ENCODE results near the gene SELENOO.

The SELENOO gene

DNA sequence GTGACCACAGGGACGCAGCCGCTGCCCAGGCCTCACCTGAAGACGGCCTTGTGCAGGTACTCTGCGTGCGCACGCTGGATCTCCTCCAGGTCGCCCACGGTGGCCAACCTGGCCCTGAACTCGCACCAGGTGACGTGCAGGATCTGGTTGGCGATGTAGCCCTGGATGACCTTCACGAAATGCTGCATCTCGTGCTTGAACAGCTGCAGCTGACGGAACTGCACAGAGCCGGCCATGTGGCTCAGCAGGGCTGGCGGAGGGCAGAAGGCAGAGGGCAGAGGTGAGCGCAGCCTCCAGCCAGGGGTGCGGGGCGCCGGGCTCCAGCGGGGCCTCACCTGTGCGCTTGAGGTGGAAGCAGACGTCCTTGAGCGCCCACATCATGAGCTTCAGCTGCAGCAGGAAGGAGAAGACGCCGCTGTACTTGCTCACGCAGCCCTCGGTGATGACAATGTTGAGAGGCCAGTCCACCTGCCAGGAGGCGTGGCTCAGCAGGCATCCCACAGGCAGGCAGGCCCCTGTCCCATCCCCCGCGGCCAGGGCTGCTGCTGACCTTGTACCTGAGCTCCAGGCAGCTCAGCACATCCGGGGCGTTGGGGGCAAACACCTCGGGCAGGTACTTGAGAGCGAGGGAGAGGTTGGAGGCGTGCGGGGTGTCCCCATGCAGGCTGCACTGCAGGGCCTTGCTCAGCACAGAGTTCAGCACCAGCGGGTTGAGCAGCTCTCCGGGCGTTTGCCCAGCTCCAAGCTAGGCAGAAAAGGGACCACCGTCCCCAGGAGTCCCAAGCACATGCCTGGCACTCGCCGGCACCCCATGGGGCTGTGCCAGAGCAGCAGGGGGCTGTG is 17.6 kb downstream of the SELENOO start:
- DNase-seq = no peak

DNA sequence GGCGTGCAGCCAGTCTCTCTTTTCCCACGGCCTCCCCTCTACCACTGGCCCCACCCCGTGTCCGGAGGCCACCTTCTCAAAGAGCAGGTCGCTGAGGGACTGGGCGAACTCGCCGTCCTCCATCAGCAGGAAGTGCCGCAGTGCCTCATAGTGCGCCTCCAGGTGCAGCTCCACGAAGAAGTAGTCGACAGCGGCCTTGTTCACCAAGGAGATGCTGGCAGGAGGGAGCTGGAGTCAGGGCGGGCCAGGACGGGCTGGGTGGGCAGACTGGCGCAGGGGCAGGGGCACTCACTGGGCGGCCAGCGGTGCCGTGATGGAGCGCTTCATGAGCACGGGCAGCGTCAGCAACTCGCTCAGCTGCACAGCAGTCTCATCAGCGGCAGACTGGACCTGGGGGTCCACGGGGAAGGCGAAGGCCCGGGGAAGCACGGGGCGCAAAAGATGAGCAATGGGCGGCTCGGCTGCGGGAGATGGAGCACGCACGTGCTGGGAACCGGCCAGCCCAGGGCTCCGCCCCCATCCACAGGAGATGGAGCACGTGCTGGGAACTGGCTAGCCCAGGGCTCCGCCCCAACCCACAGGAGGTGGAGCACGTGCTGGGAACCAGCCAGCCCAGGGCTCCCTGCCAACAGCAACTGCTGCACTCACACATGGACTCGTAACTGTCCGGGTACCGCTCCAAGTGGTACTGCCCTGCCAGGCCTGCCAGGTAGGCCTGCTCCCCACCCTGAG is 18.4 kb downstream of the SELENOO start:
- no peak for DNase-seq

DNA sequence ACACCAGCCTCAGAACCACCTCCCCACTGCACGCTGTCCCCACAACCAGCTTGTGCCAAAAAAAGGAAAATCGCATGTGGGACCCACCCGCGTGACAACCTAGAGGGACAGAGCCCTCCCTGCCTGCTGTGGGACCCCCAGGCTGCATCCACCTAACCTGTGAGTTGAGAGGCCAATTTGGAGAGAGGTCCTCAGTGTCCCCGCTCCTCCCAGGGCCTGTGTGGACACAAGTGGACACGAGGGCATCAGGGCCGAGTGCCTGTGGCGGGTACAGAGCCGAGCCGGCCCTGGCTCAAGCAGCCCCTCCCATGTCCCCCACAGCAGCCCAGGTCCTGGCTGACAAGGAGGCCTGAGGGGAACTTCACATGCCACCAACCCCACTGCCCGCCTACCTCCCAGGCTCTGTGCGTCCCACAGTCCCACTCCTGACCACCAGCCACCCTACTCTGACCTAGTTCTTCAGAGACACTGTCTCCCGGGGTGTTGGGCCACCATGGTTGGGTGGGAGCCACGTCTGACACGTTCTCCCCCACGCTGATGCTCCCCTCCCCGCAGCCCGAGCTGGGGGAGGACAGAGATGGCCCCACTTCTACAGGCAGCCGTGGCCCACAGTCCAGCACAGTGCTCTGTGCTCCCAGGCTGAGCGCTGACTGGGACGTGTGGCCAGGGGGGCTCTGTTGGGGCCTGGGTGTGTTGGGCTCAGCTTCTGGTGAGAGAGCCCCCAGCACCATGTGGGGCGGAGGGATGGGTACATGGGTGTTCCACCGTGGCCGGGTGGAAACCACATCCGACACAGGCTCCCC is 19.2 kb downstream of the SELENOO start:
- DNase-seq = no peak

- no peak for DNase-seq
Measured at GRCh38 chr22:50220603-50221409, 20.0 kb downstream of the SELENOO start.

DNA sequence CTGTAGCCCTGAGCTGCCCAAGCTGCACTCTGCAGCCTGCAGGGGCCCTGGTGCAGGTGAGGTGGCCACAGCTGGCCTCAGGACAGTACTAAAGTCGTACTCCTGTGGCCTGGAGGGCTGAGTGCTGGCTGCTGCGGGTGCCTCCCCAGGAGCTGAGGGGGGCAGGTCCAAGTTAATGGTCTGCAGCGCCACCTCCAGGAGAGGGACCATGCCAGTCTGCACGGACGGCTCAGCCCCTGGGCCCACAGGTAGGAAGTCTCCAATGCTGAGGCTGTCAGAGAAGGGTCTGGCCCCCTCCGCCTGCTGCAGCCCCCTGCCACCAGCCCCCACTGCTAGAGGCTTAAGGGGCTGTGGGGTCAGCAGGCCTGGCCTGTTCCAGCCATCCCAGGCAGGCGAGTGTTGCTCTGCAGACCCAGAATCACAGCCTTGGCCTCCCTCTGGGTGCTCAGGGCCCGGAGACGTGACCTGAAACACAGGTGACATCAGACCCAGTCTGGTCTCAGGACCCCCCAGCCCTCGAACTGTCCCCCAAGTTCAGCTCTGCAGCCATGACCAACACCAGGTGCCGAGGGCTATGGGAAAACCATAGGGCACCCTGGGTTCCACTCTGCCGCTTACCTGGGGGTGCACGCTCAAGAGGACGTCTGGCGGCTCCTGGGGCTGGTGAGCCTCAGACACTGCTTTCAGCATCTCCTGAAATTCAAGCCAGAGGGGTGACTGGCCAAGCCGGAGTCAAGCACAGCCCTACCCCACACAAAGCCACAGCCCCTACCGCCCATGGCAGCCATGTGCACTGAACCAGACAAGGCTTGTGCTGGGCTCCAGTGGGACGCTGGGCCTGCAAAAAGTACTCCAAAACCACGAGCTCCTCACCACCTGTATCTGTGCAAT is 20.8 kb downstream of the SELENOO start:
- no peak for DNase-seq

DNA sequence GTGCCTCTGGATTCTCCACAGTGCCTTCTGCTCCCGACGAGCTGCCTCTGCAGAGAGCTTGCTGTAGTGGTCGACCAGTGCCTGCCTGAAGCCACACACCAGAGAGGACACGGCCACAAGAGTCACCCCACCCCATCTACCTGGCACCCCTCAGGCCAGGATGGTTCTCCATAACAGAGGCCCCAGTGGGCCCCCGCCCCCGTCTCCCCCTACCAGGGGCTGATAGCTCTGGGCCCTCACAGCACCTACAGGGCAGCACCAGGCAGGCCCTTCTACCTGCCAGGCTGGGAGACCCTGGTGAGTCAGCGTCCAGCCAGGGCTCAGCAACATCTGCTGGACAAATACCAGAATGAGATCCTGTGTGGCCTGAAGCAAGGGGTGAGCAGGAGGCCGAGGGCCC is 21.7 kb downstream of the SELENOO start:
- no peak for DNase-seq

DNA sequence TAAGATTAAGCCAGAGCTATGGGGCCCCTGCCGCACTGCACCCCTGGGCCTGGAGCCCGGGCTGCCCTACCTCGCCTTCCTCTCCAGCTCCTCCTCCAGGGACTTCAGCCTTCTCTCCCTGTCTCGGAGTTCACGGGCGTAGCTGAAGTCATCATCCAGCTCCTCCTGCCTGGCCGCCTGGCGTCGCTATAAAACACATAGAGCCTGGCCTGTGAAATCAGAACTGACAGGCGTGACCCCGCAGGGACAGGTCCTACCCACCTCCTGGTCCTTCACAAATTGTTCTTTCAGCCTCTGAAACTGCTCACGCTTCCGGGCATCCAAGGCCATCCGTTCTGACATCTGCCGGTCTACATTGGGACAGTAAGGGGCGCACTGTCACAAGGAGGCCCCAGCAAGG is 23.3 kb downstream of the SELENOO start:
- no peak for DNase-seq

DNA sequence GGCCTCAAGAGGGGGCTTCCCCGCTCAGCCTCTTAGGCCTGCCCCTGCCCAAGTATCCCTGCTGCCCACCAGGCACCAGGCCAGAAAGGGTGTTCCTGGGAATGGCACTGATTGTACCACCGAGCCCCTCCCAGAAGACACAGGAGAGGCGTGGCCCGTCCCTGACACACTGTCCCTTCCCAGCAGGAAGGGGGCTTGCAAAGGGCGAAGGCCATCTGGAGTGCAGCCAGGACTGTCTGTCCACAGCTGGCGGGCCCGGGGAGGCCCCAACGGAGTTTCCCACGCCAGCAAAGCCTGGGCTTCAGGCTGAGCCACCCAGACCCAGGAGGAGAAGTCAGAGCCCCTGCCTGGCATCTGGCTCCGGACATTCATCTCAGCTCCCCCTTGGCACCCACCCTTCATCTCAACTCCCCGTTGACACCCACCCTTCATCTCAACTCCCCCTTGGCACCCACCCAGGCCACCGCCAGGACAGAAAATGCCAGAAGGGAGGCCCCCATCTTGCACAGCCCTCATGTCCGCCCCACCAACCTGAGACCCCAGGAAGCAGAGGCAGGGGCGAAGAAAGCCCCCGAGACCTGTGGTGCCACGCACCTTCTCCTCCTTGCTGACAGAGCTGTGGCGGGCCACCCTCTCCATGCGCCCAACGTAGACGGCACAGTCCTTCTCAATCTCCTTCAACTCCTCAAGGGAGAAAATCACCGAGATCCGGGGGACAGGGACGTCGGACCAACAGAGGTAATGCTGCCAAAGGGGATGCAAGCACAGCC is 24.6 kb downstream of the SELENOO start:
- no peak for DNase-seq

GRCh38 chr22:50226063-50226874 is 25.5 kb downstream of the SELENOO start:
- no peak for DNase-seq

DNA sequence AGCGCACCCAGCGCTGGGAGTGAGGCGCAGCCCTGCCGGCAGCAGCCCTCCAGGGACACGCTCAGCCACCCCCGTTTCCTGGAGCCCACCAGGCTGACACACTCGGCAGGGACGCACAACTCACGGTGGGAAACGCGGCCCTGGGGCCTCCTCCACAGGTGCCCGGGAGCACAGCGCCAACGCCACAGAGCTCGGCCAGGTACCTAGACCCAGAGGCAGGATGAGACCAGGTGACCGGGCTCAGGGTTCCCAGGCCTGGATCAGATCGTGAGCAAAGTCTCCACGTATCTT is 26.0 kb downstream of the SELENOO start:
- DNase-seq = no peak

- no peak for DNase-seq
Measured at GRCh38 chr22:50227579-50228215, 26.9 kb downstream of the SELENOO start.

DNA sequence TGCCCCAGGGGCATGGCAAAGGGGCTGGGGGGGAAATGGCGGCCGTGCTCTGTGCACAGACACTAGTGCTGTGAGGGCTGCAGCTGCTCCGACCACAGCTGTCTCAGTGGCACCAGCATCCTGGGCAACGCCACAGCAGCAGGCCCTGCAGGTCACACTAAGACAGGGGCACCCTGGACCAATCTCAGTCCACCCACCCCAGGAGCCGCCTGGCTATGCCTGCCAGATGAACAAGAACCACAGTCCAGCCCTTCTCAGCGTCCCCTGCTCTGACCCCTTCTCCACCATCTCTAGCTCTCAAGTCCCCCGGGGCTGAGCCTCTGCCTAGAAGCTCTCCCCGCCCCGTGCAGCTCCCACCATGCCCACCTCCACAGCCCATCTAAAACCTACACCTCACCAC is 27.6 kb downstream of the SELENOO start:
- DNase-seq = no peak

DNA sequence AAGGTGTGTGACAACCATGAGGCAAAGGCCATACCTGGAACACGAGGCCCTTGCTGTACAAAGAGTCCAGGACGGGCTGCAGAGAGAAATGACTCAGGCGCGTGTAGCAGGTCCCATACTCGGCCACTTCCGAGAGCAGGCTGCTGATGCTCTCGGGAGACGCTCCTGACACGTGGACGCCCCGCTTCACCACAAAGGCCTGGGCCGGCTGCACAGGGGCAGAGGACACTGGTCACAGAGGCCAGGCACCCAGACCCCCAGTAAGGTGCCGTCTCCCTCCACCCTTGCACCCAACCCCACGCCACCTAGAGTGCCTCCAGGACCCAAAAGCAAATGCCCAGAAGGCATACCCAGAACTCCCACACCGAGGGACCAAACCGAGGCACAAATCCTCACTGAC is 28.6 kb downstream of the SELENOO start:
- no peak for DNase-seq

DNA sequence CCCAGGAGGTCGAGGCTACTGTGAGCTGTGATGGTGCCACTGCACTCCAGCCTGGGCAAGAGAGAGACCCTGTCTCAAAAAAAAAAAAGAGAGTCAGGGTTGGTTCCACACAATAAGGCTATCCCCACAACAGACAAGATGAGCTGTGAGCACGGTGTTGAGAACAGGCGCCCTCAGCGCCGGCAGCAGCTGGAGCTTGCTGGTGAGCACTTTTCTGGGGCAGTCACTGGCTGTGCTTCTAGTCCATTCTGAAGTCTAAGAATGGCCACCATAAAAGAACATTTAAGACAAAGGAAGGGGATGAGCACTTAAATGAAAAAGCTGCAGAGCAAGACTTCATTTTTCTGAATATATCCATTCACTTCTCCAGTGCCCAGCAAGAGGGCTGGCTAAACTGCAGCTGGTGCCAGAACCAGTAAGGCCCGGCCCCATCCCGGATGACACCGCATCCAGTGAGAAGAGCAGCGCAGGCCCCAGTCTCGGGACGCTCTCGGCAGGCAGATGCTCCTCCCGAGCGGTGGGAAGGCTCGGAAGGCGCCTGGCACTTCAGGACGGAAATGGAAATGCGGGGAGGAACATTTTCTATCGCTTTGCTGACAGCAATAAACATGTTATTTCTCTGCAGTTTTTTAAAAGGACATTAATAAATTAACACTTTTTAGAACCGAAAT is 31.8 kb downstream of the SELENOO start:
- no peak for DNase-seq

- no peak for DNase-seq
Measured at GRCh38 chr22:50233223-50233622, 32.4 kb downstream of the SELENOO start.

GRCh38 chr22:50236731-50237409 is 36.1 kb downstream of the SELENOO start:
- DNase-seq = no peak

DNA sequence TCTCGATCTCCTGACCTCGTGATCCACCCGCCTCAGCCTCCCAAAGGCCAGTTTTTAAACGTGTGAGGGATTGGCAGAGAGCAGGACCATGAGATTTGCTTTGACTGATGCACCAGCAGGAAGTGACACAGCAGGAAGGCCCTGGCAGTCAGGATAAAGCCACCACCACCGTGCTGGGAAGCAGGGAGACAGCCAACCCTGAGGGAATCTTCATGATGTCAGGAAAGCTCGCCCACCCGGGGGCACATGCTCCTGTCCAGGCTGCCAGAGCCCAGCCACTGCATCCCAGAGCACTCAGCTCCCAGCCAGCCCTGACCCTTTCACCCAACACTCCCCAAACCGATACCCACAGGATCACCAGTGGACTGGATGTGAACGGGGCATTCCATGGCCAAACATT is 37.9 kb downstream of the SELENOO start:
- DNase-seq = no peak

- no peak for DNase-seq
Measured at GRCh38 chr22:50242406-50242949, 41.7 kb downstream of the SELENOO start.
